SK-N-SH (cell line): ENCODE results near the gene SHISAL1. TPM values are rescaled to one million over a fixed set of nuclear protein-coding genes. Genes with fewer than 3 reads are reported as not detected.

Experiments used
- CTCF ChIA-PET: fragments of 300-600, 350-600 bp; formaldehyde crosslinking; extraction: SDS; loops from one replicate; lab custom pipeline; 2021; lab: Yijun Ruan, JAX
- POLR2A ChIA-PET: fragments of 350-600 bp; sonication (Branson Sonifier 250); formaldehyde crosslinking; extraction: SDS; loops from one replicate; lab custom pipeline; 2020; ENCODE audit warnings: antibody characterized with exemption, inconsistent platforms; lab: Yijun Ruan, JAX
- DNase-seq: peaks from one replicate; pipeline ENCODE4 v3.0.0; 2012
- H2AFZ ChIP-seq: fragments of 200-600 bp; sonication (generic); 2 replicates; pipeline ENCODE4 v1.8.1; 2016; ENCODE audit warnings: antibody characterized with exemption, mild to moderate bottlenecking, low read depth
- H3F3A ChIP-seq: fragments of 200-600 bp; sonication (generic); replicated peaks from 2 replicates; pipeline ENCODE3; 2016; ENCODE audit warnings: antibody characterized with exemption, mild to moderate bottlenecking; ENCODE audit not compliant: insufficient read depth
- H3K27ac ChIP-seq, 2 experiments: fragments of 200-500 bp in 1 of 2; fragments of 200-600 bp in 1 of 2; sonication (Bioruptor generic) in 1 of 2; sonication (generic), shearing (Covaris generic) in 1 of 2; 2 replicates each; pipeline versions ENCODE4 v1.5.1 to v1.6.1; 2014 to 2016; ENCODE audit warnings: low read depth in 2 of 2, inconsistent platforms in 1 of 2, low read length in 1 of 2, mild to moderate bottlenecking in 1 of 2, mixed read lengths in 1 of 2
- H3K27me3 ChIP-seq: fragments of 200-600 bp; sonication (generic), shearing (Covaris generic); 2 replicates; pipeline ENCODE4 v1.6.1; 2016; ENCODE audit warnings: mixed run types; ENCODE audit not compliant: insufficient read depth
- H3K36me3 ChIP-seq, 2 experiments: fragments of 200-500 bp in 1 of 2; fragments of 200-600 bp in 1 of 2; sonication (Bioruptor generic) in 1 of 2; sonication (generic) in 1 of 2; replicated peaks in 1 of 2; 2 replicates each; pipeline versions ENCODE3 to v1.5.1; 2014 to 2016; ENCODE audit warnings: low read length in 1 of 2, mild to moderate bottlenecking in 1 of 2; ENCODE audit not compliant: insufficient read depth in 2 of 2, control insufficient read depth in 1 of 2
- H3K4me1 ChIP-seq, 2 experiments: fragments of 200-500 bp in 1 of 2; fragments of 200-600 bp in 1 of 2; sonication (Bioruptor generic) in 1 of 2; sonication (generic), shearing (Covaris generic) in 1 of 2; 2 replicates each; pipeline versions ENCODE4 v1.5.1 to v1.6.1; 2014 to 2016; ENCODE audit warnings: low read depth in 1 of 2, low read length in 1 of 2, mixed run types in 1 of 2; ENCODE audit not compliant: insufficient read depth in 2 of 2, control insufficient read depth in 1 of 2
- H3K4me2 ChIP-seq: fragments of 200-600 bp; sonication (generic), shearing (Covaris generic); 2 replicates; pipeline ENCODE4 v1.6.1; 2017; ENCODE audit warnings: mixed run types
- H3K4me3 ChIP-seq, 2 experiments: fragments of 200-500 bp in 1 of 2; fragments of 200-600 bp in 1 of 2; sonication (Bioruptor generic) in 1 of 2; sonication (generic), shearing (Covaris generic) in 1 of 2; 2 replicates each; pipeline versions ENCODE4 v1.5.1 to v1.8.1; 2014 to 2016; ENCODE audit warnings: low read depth in 2 of 2, inconsistent platforms in 1 of 2, low read length in 1 of 2, mild to moderate bottlenecking in 1 of 2, mixed read lengths in 1 of 2, moderate library complexity in 1 of 2
- H3K79me2 ChIP-seq: fragments of 200-600 bp; sonication (generic); 2 replicates; pipeline ENCODE4 v1.8.1; 2017; ENCODE audit warnings: mild to moderate bottlenecking; ENCODE audit not compliant: insufficient read depth
- H3K9ac ChIP-seq: fragments of 200-600 bp; sonication (generic); 2 replicates; pipeline ENCODE4 v1.6.1; 2017; ENCODE audit warnings: mixed run types
- H3K9me2 ChIP-seq: fragments of 200-600 bp; sonication (generic); 2 replicates; pipeline ENCODE4 v1.6.1; 2017; ENCODE audit warnings: mixed run types
- H3K9me3 ChIP-seq: fragments of 200-600 bp; sonication (generic); 2 replicates; pipeline ENCODE4 v1.6.1; 2017; ENCODE audit warnings: mixed run types, mild to moderate bottlenecking, moderate library complexity
- H4K20me1 ChIP-seq: fragments of 200-600 bp; sonication (generic); 2 replicates; pipeline ENCODE4 v1.6.1; 2017; ENCODE audit warnings: mild to moderate bottlenecking, mixed run types; ENCODE audit not compliant: insufficient read depth
- CHD2 ChIP-seq: fragments of 150-350 bp; IDR thresholded peaks from 2 replicates; pipeline ENCODE4 v1.6.1; 2018; ENCODE audit warnings: low read length; ENCODE audit not compliant: partially characterized antibody
- CTCF ChIP-seq: fragments of 200-600 bp; sonication (generic); IDR thresholded peaks from 2 replicates; pipeline ENCODE4 v1.6.1; 2017; ENCODE audit warnings: antibody characterized with exemption, mild to moderate bottlenecking, moderate library complexity
- ELF1 ChIP-seq: IDR thresholded peaks from 2 replicates; pipeline ENCODE4 v1.4.0; 2012
- EP300 ChIP-seq, 2 experiments: IDR thresholded peaks; 2 replicates each; pipeline versions ENCODE4 v1.4.0 to v1.6.1; 2012; ENCODE audit warnings: borderline replicate concordance in 1 of 2, low read depth in 1 of 2, low read length in 1 of 2
- EZH2phosphoT487 ChIP-seq: fragments of 200-600 bp; sonication (generic); IDR thresholded peaks from 2 replicates; pipeline ENCODE4 v1.6.1; 2017; ENCODE audit warnings: low read depth, mixed run types, mild to moderate bottlenecking, antibody characterized with exemption, moderate library complexity, borderline replicate concordance
- FOSL2 ChIP-seq: IDR thresholded peaks from 2 replicates; pipeline ENCODE4 v1.4.0; 2012; ENCODE audit warnings: low read depth, mild to moderate bottlenecking, moderate library complexity, borderline replicate concordance
- FOXJ3 ChIP-seq: sonication (generic); formaldehyde crosslinking; IDR thresholded peaks from 2 replicates; pipeline ENCODE4 v1.5.1; 2020; ENCODE audit warnings: mild to moderate bottlenecking, missing genetic modification reagents
- FOXM1 ChIP-seq: IDR thresholded peaks from 2 replicates; pipeline ENCODE4 v1.4.0; 2012; ENCODE audit warnings: low read depth, mild to moderate bottlenecking
- GABPA ChIP-seq: IDR thresholded peaks from 2 replicates; pipeline ENCODE4 v1.4.0; 2012; ENCODE audit warnings: low read depth, mild to moderate bottlenecking
- GATA2 ChIP-seq: sonication (generic); formaldehyde crosslinking; IDR thresholded peaks from 2 replicates; pipeline ENCODE4 v1.5.0; 2020; ENCODE audit warnings: mild to moderate bottlenecking, missing genetic modification reagents
- JUND ChIP-seq: IDR thresholded peaks from 2 replicates; pipeline ENCODE4 v1.4.0; 2012
- MAX ChIP-seq: IDR thresholded peaks from 2 replicates; pipeline ENCODE4 v1.4.0; 2012; ENCODE audit warnings: low read depth
- NFIC ChIP-seq: IDR thresholded peaks from 2 replicates; pipeline ENCODE4 v1.4.0; 2012; ENCODE audit warnings: borderline replicate concordance
- PBX3 ChIP-seq: IDR thresholded peaks from 2 replicates; pipeline ENCODE4; 2012
- POLR2AphosphoS5 ChIP-seq: IDR thresholded peaks from 2 replicates; pipeline ENCODE4 v1.6.1; 2012; ENCODE audit warnings: low read depth, low read length
- RAD21 ChIP-seq: IDR thresholded peaks from 2 replicates; pipeline ENCODE4 v1.6.1; 2012; ENCODE audit warnings: mild to moderate bottlenecking, low read length
- RCOR1 ChIP-seq: fragments of 150-350 bp; IDR thresholded peaks from 2 replicates; pipeline ENCODE4 v1.6.1; 2017; ENCODE audit warnings: antibody characterized with exemption, low read length
- RXRA ChIP-seq: IDR thresholded peaks from 2 replicates; pipeline ENCODE4 v1.4.0; 2012; ENCODE audit warnings: low read depth, mild to moderate bottlenecking, borderline replicate concordance
- SIN3A ChIP-seq: IDR thresholded peaks from 2 replicates; pipeline ENCODE4 v1.6.1; 2012; ENCODE audit warnings: low read depth, mild to moderate bottlenecking, low read length, moderate library complexity, borderline replicate concordance
- TCF12 ChIP-seq: IDR thresholded peaks from 2 replicates; pipeline ENCODE4 v1.4.0; 2012
- TEAD4 ChIP-seq: IDR thresholded peaks from 2 replicates; pipeline ENCODE4 v1.4.0; 2012; ENCODE audit warnings: mild to moderate bottlenecking, borderline replicate concordance; ENCODE audit not compliant: insufficient read depth
- USF1 ChIP-seq: IDR thresholded peaks from 2 replicates; pipeline ENCODE4 v1.4.0; 2012; ENCODE audit warnings: low read depth, borderline replicate concordance
- YY1 ChIP-seq: IDR thresholded peaks from 2 replicates; pipeline ENCODE4 v1.4.0; 2012; ENCODE audit warnings: low read depth, mild to moderate bottlenecking
- ZBTB33 ChIP-seq: IDR thresholded peaks from 2 replicates; pipeline ENCODE4 v1.4.0; 2012; ENCODE audit warnings: low read depth, borderline replicate concordance
- WGBS: methylation state at CpG from one replicate; pipeline ENCODE4 v1.1.6; 2017; ENCODE audit warnings: low lambda C conversion rate; 5-methylcytosine and 5-hydroxymethylcytosine counted together
- polyA plus RNA-seq, 3 experiments: library from polyadenylated mRNA; depleted of rRNA; stranded (reverse); fragments of >200 nt; gene quantifications; 2 replicates each; pipeline ENCODE4 v1.2.3, GENCODE V29; 2012

SHISAL1 gene
- polyA plus RNA-seq, 1 of the 3 experiments (the other 2 are of a cell fraction) = 0.10 TPM

GRCh38 chr22:44245867-44246266 lies 66.9 kb downstream of the SHISAL1 start:
- no peaks in the 10 kb centered on the region for H3F3A ChIP-seq
- no peaks in the 10 kb centered on the region for H3K9me3 ChIP-seq
- H4K20me1 ChIP-seq = no peaks in the 10 kb centered on the region
- H2AFZ ChIP-seq = no peak overlapping the region
- DNase-seq = no peak
- H3K27me3 ChIP-seq = no peaks in the 10 kb centered on the region; the same call in 1 of the 2 replicates
- H3K27ac ChIP-seq = no peak overlapping the region
- ChIA-PET POLR2A (no interaction called here), CTCF (no interaction called here)
- H3K79me2 ChIP-seq = no peaks in the 10 kb centered on the region
- no peaks in the 10 kb centered on the region for H3K9me2 ChIP-seq
- WGBS = 66% methylated on average over 6 of the region's 8 CpGs
- no peak overlapping the region for H3K4me3 ChIP-seq
- no peaks in the 10 kb centered on the region; a peak in 1 of 4 replicates for H3K4me1 ChIP-seq
- no peak overlapping the region for H3K4me2 ChIP-seq
- no peak for TF ChIP-seq POLR2AphosphoS5
- no peak for TF ChIP-seq RCOR1
- no peak for TF ChIP-seq CHD2
- TF ChIP-seq GATA2 (CRISPR knock-in tag) = no peak
- TF ChIP-seq FOXM1 = no peak
- TF ChIP-seq EZH2phosphoT487 = no peak
- TF ChIP-seq TCF12 = no peak
- no peak for TF ChIP-seq PBX3
- TF ChIP-seq USF1 = no peak
- TF ChIP-seq MAX = no peak
- no peak for TF ChIP-seq EP300 (IDR thresholded peaks at IDR 0.05; ENCODE audit: borderline replicate concordance in 1 of 2, low read depth in 1 of 2, low read length in 1 of 2)
- TF ChIP-seq FOSL2 = no peak
- no peak for TF ChIP-seq ELF1
- no peak for TF ChIP-seq SIN3A
- no peak overlapping the region for H3K9ac ChIP-seq
- H3K36me3 ChIP-seq = no peaks in the 10 kb centered on the region

- Histone ChIP-seq H3K36me3 (no peaks in the 10 kb centered on the region), H3K4me2 (no peak overlapping the region), H3F3A (no peaks in the 10 kb centered on the region), H3K27ac (no peak overlapping the region), H4K20me1 (no peaks in the 10 kb centered on the region), H3K4me3 (no peak overlapping the region), H3K27me3 (no peaks in the 10 kb centered on the region; the same call in 1 of the 2 replicates), H3K9me3 (no peaks in the 10 kb centered on the region), H2AFZ (no peak overlapping the region), H3K9ac (no peak overlapping the region), H3K79me2 (no peaks in the 10 kb centered on the region), H3K4me1 (no peaks in the 10 kb centered on the region; a peak in 1 of 4 replicates), H3K9me2 (no peaks in the 10 kb centered on the region)
- WGBS = 76% methylated on average over 5 of the region's 7 CpGs
- ChIA-PET POLR2A (interaction anchor here (1.0 kb wide), 1 partner anchor 15 kb away, joined by 3 read pairs; no protein-coding TSS in a partner anchor), CTCF (no interaction called here)
- no peak for DNase-seq
- TF ChIP-seq YY1 = no peak
- no peak for TF ChIP-seq CTCF
- TF ChIP-seq ZBTB33 = no peak
- no peak for TF ChIP-seq RAD21
- TF ChIP-seq FOXM1 = no peak
- TF ChIP-seq JUND = no peak
- TF ChIP-seq NFIC = no peak
- no peak for TF ChIP-seq EP300 (IDR thresholded peaks at IDR 0.05; ENCODE audit: borderline replicate concordance in 1 of 2, low read depth in 1 of 2, low read length in 1 of 2)
- no peak for TF ChIP-seq RXRA
- TF ChIP-seq PBX3 = no peak
- no peak for TF ChIP-seq TEAD4
- TF ChIP-seq GABPA = no peak
- TF ChIP-seq TCF12 = no peak
- TF ChIP-seq GATA2 (CRISPR knock-in tag) = no peak
- TF ChIP-seq FOXJ3 (CRISPR knock-in tag) = no peak
These were observed 67.3 kb downstream of the SHISAL1 start for GRCh38 chr22:44245438-44245837.
